HepG2 (cell line): ENCODE results near the gene NAXD. TPM values are rescaled to one million over a fixed set of nuclear protein-coding genes. Genes with fewer than 3 reads are reported as not detected.

Source experiments
- ATAC-seq: fragments of 200-7000 bp; cut with Tn5 transposase; 3 replicates; pipeline ENCODE4 v1.9.1; 2020; ENCODE audit warnings: mild to moderate bottlenecking, moderate library complexity
- BruUV-seq: library from RNA; stranded (reverse); fragments of 400-500 nt; replicated peaks from 2 replicates; lab custom pipeline; 2021; lab: Mats Ljungman, UMichigan
- CTCF ChIA-PET: fragments of 300-600 bp; formaldehyde crosslinking; extraction: SDS; loops from one replicate; lab custom pipeline; 2021; ENCODE audit warnings: low total read pairs, inconsistent platforms, low intra/inter-chr PET ratio; lab: Yijun Ruan, JAX
- POLR2A ChIA-PET: fragments of 350-600 bp; sonication (Branson Sonifier 250); formaldehyde crosslinking; loops from one replicate; lab custom pipeline; 2020; ENCODE audit warnings: antibody characterized with exemption, inconsistent platforms; lab: Yijun Ruan, JAX
- DNase-seq: peaks from one replicate; pipeline ENCODE4 v3.0.0-alpha.2; 2015; ENCODE audit warnings: low spot score
- FAIRE-seq: peaks from 3 replicates; lab custom pipeline; 2011; peaks lifted over from hg19 to GRCh38; lab: Jason Lieb, UNC
- H2AFZ ChIP-seq: one replicate; pipeline ENCODE4 v1.6.1; 2011; ENCODE audit warnings: low read length, inconsistent platforms
- H3K27ac ChIP-seq: fragments of 300-600 bp; 3 replicates; pipeline ENCODE4 v1.8.0; 2011; ENCODE audit warnings: mixed run types, mild to moderate bottlenecking, mixed read lengths, low read length, inconsistent platforms; ENCODE audit not compliant: insufficient read depth; ENCODE audit errors: extremely low read length
- H3K27me3 ChIP-seq, 2 experiments: fragments of 200-600 bp in 1 of 2; 2 replicates in 1 of 2; 3 replicates in 1 of 2; pipeline versions ENCODE4 v1.6.0 to v1.8.0; 2011; ENCODE audit warnings: low read length in 2 of 2, mild to moderate bottlenecking in 2 of 2, moderate library complexity in 2 of 2, inconsistent platforms in 1 of 2; ENCODE audit not compliant: insufficient read depth in 2 of 2, control insufficient read depth in 1 of 2
- H3K36me3 ChIP-seq, 2 experiments: fragments of 200-600 bp in 1 of 2; replicated peaks in 1 of 2; 2 replicates in 1 of 2; 3 replicates in 1 of 2; pipeline versions ENCODE4 v1.5.1 to v1.8.0; 2011; ENCODE audit warnings: low read length in 2 of 2, inconsistent platforms in 1 of 2; ENCODE audit not compliant: insufficient read depth in 2 of 2, control insufficient read depth in 1 of 2
- H3K4me1 ChIP-seq: 2 replicates; pipeline ENCODE4 v1.5.1; 2012; ENCODE audit warnings: low read length, inconsistent platforms; ENCODE audit not compliant: insufficient read depth
- H3K4me2 ChIP-seq: 2 replicates; pipeline ENCODE4 v1.6.0; 2011; ENCODE audit warnings: low read depth, low read length, inconsistent platforms
- H3K4me3 ChIP-seq, 3 experiments: fragments of 200-600 bp in 1 of 3; sonication (generic), shearing (Covaris generic) in 1 of 3; replicated peaks in 1 of 3; 2 replicates each; pipeline ENCODE4 v1.5.1; 2011 to 2016; ENCODE audit warnings: low read length in 3 of 3, inconsistent platforms in 2 of 3, low read depth in 2 of 3, mild to moderate bottlenecking in 2 of 3, control low read depth in 1 of 3, mixed read lengths in 1 of 3; ENCODE audit not compliant: insufficient read depth in 1 of 3
- H3K79me2 ChIP-seq: one replicate; pipeline ENCODE4 v1.6.1; 2011; ENCODE audit warnings: low read length, inconsistent platforms; ENCODE audit not compliant: insufficient read depth
- H3K9ac ChIP-seq: 2 replicates; pipeline ENCODE4 v1.6.0; 2011; ENCODE audit warnings: mild to moderate bottlenecking, low read depth, low read length, inconsistent platforms; ENCODE audit not compliant: insufficient read depth
- H3K9me3 ChIP-seq: 2 replicates; pipeline ENCODE4 v1.5.1; 2012; ENCODE audit warnings: mild to moderate bottlenecking, low read length
- H4K20me1 ChIP-seq: 2 replicates; pipeline ENCODE4 v1.6.0; 2011; ENCODE audit warnings: inconsistent platforms, mild to moderate bottlenecking, low read length, moderate library complexity; ENCODE audit not compliant: insufficient read depth
- AFF4 ChIP-seq: sonication (generic); formaldehyde crosslinking; IDR thresholded peaks from 2 replicates; pipeline ENCODE4 v1.4.0; 2020; ENCODE audit warnings: missing genetic modification reagents
- ARNT2 ChIP-seq: sonication (generic); formaldehyde crosslinking; IDR thresholded peaks from 2 replicates; pipeline ENCODE4 v1.8.0; 2022; ENCODE audit warnings: mild to moderate bottlenecking, low read depth, missing genetic modification reagents, moderate library complexity
- CHD2 ChIP-seq: IDR thresholded peaks from 2 replicates; pipeline ENCODE4 v1.6.1; 2011; ENCODE audit warnings: low read depth, low read length, improper control_type of control experiment
- FLYWCH1 ChIP-seq: sonication (generic); formaldehyde crosslinking; IDR thresholded peaks from 2 replicates; pipeline ENCODE4 v1.8.1; 2023; ENCODE audit warnings: mild to moderate bottlenecking, missing genetic modification reagents
- KDM4B ChIP-seq: sonication (generic); formaldehyde crosslinking; IDR thresholded peaks from 2 replicates; pipeline ENCODE4 v1.4.0; 2020; ENCODE audit warnings: missing genetic modification reagents
- MIXL1 ChIP-seq: IDR thresholded peaks from 2 replicates; pipeline ENCODE4 v1.6.1; 2016
- MTA3 ChIP-seq: sonication (generic); formaldehyde crosslinking; IDR thresholded peaks from 2 replicates; pipeline ENCODE4 v1.4.0; 2020; ENCODE audit warnings: missing genetic modification reagents
- RFX1 ChIP-seq: fragments of 450-650 bp; IDR thresholded peaks from 2 replicates; pipeline ENCODE4 v1.6.1; 2017
- SMAD1 ChIP-seq: sonication (generic); formaldehyde crosslinking; IDR thresholded peaks from 2 replicates; pipeline ENCODE4 v1.4.0; 2020; ENCODE audit warnings: missing genetic modification reagents, low read depth, mild to moderate bottlenecking, borderline replicate concordance
- SMAD3 ChIP-seq: sonication (generic); formaldehyde crosslinking; IDR thresholded peaks from 2 replicates; pipeline ENCODE4 v1.4.0; 2020; ENCODE audit warnings: missing genetic modification reagents
- SNAPC5 ChIP-seq: sonication (generic); formaldehyde crosslinking; IDR thresholded peaks from 2 replicates; pipeline ENCODE4 v1.8.1; 2023; ENCODE audit warnings: mild to moderate bottlenecking, missing genetic modification reagents, borderline replicate concordance
- ZBTB21 ChIP-seq: sonication (generic); formaldehyde crosslinking; IDR thresholded peaks from 2 replicates; pipeline ENCODE4 v1.4.0; 2020; ENCODE audit warnings: missing genetic modification reagents
- ZFP82 ChIP-seq: sonication (generic); formaldehyde crosslinking; IDR thresholded peaks from 2 replicates; pipeline ENCODE4 v1.5.1; 2020; ENCODE audit warnings: mild to moderate bottlenecking, missing genetic modification reagents, borderline replicate concordance
- ZFP90 ChIP-seq: sonication (generic); formaldehyde crosslinking; IDR thresholded peaks from 2 replicates; pipeline ENCODE4 v1.8.0; 2022; ENCODE audit warnings: missing genetic modification reagents, mild to moderate bottlenecking, inconsistent platforms, borderline replicate concordance
- ZNF251 ChIP-seq: sonication (generic); formaldehyde crosslinking; IDR thresholded peaks from 2 replicates; pipeline ENCODE4 v1.9.0; 2021; ENCODE audit warnings: mild to moderate bottlenecking, missing genetic modification reagents
- ZNF264 ChIP-seq: sonication (generic); formaldehyde crosslinking; IDR thresholded peaks from 2 replicates; pipeline ENCODE4 v1.4.0; 2020; ENCODE audit warnings: missing genetic modification reagents
- ZNF639 ChIP-seq: conservative IDR thresholded peaks from 2 replicates; pipeline ENCODE4 v1.6.1; 2018; ENCODE audit warnings: missing genetic modification reagents
- ZNF761 ChIP-seq: sonication (generic); formaldehyde crosslinking; conservative IDR thresholded peaks from 2 replicates; pipeline ENCODE4 v1.4.0; 2020; ENCODE audit warnings: mild to moderate bottlenecking, missing genetic modification reagents
- ZSCAN12 ChIP-seq: sonication (generic); formaldehyde crosslinking; IDR thresholded peaks from 2 replicates; pipeline ENCODE4 v1.9.0; 2021; ENCODE audit warnings: mild to moderate bottlenecking, missing genetic modification reagents
- ZSCAN20 ChIP-seq: sonication (generic); formaldehyde crosslinking; IDR thresholded peaks from 2 replicates; pipeline ENCODE4 v1.4.0; 2020; ENCODE audit warnings: missing genetic modification reagents, mild to moderate bottlenecking, borderline replicate concordance
- ZSCAN25 ChIP-seq: sonication (generic); formaldehyde crosslinking; IDR thresholded peaks from 2 replicates; pipeline ENCODE4 v1.8.0; 2022; ENCODE audit warnings: mild to moderate bottlenecking, missing genetic modification reagents
- WGBS: methylation state at CpG from one replicate; pipeline ENCODE4 v1.1.6; 2017; ENCODE audit warnings: low lambda C conversion rate; 5-methylcytosine and 5-hydroxymethylcytosine counted together
- in situ Hi-C: cut with HindIII; loops from 2 replicates; pipeline ENCODE4 v1.10.0; 2017; ENCODE audit warnings: low pct_unique_long_range_greater_than_20kb; ENCODE audit not compliant: extremely low pct_ligation_motif_present
- intact Hi-C: fragments of 100-400 bp; cut with micrococcal nuclease; formaldehyde crosslinking; loops from one replicate; pipeline ENCODE4 v1.10.0; 2022; ENCODE audit not compliant: unreplicated experiment
- polyA plus RNA-seq, 8 experiments: library from polyadenylated mRNA; depleted of rRNA in 3 of 8; stranded (reverse) in 7 of 8; unstranded in 1 of 8; fragments of >200 nt; fragmentation: Illumina TruSeq in 4 of 8; extraction: Trizol in 4 of 8; gene quantifications; 2 replicates each; pipeline versions ENCODE4 v1.2.1 to v1.2.3, GENCODE V29; 2011 to 2016; ENCODE audit warnings: low read depth in 4 of 8, missing spikeins in 1 of 8, mixed read lengths in 1 of 8; ENCODE audit not compliant: insufficient read depth in 1 of 8
- total RNA-seq, 5 experiments: library from RNA; depleted of rRNA; stranded (reverse); fragments of >200 nt; fragmentation: Illumina TruSeq; extraction: Trizol; gene quantifications; 2 replicates each; pipeline ENCODE4 v1.2.3, GENCODE V29; 2016; ENCODE audit warnings: low read depth in 1 of 5

The NAXD gene
- total and polyA plus RNA-seq, 2 of the 13 experiments (the other 11 are each of a cell fraction or from before 2014, with no cell fraction given) = 19.0 to 23.2 TPM

GRCh38 chr13:110629735-110630134 lies 14.4 kb downstream of the NAXD start (continued):
- TF ChIP-seq FLYWCH1 (CRISPR knock-in tag) = no peak
- no peak for TF ChIP-seq KDM4B (CRISPR knock-in tag)
- no peak for TF ChIP-seq MTA3 (CRISPR knock-in tag)
- TF ChIP-seq ZSCAN25 = no peak

GRCh38 chr13:110630566-110631119 lies 15.3 kb downstream of the NAXD start:
- Histone ChIP-seq H3K27ac (no peak overlapping the region), H3K27me3 (no peaks in the 10 kb centered on the region; a peak in 1 of 5 replicates), H3K9ac (no peak overlapping the region), H3K4me1 (0 out of 2 replicates have a peak, but pooled peaks cover 4% of the 10 kb centered on the region), H3K4me2 (no peak overlapping the region), H4K20me1 (peaks cover 6% of the 10 kb centered on the region; the same call in 1 of the 2 replicates), H3K36me3 (peaks cover 17 to 60% of the 10 kb centered on the region in 2 experiments; a peak in 4 of 5 replicates), H2AFZ (no peak overlapping the region), H3K79me2 (peaks cover 61% of the 10 kb centered on the region), H3K4me3 (no peak overlapping the region), H3K9me3 (no peaks in the 10 kb centered on the region)
- WGBS = 98% methylated on average over 10 of the region's 10 CpGs
- DNase-seq = no peak
- intact Hi-C loops = no loop called here
- ATAC-seq = no peak
- POLR2A ChIA-PET = no interaction called here
- no peak for TF ChIP-seq CHD2
- TF ChIP-seq ZSCAN12 (CRISPR knock-in tag) = no peak
- no peak for TF ChIP-seq ZNF251 (CRISPR knock-in tag)
- TF ChIP-seq AFF4 (CRISPR knock-in tag) = no peak
- no peak for TF ChIP-seq ZNF761 (CRISPR knock-in tag)
- TF ChIP-seq ARNT2 (CRISPR knock-in tag) = no peak
- TF ChIP-seq ZNF264 (CRISPR knock-in tag) = no peak
- no peak for TF ChIP-seq MIXL1 (CRISPR knock-in tag)
- no peak for TF ChIP-seq ZFP82 (CRISPR knock-in tag)
- TF ChIP-seq SMAD3 = no peak
- no peak for TF ChIP-seq ZNF639 (CRISPR knock-in tag)
- no peak for TF ChIP-seq RFX1
- no peak for TF ChIP-seq ZFP90 (CRISPR knock-in tag)
- no peak for TF ChIP-seq SNAPC5 (CRISPR knock-in tag)
- no peak for TF ChIP-seq ZSCAN20
- TF ChIP-seq ZBTB21 (CRISPR knock-in tag) = no peak
- TF ChIP-seq SMAD1 = no peak
- no peak for FAIRE-seq
- in situ Hi-C loops = no loop called here
- CTCF ChIA-PET = no interaction called here
- BruUV-seq = no TSS peak
